ENCODE results near the gene CAMK1G.

The CAMK1G gene

DNA sequence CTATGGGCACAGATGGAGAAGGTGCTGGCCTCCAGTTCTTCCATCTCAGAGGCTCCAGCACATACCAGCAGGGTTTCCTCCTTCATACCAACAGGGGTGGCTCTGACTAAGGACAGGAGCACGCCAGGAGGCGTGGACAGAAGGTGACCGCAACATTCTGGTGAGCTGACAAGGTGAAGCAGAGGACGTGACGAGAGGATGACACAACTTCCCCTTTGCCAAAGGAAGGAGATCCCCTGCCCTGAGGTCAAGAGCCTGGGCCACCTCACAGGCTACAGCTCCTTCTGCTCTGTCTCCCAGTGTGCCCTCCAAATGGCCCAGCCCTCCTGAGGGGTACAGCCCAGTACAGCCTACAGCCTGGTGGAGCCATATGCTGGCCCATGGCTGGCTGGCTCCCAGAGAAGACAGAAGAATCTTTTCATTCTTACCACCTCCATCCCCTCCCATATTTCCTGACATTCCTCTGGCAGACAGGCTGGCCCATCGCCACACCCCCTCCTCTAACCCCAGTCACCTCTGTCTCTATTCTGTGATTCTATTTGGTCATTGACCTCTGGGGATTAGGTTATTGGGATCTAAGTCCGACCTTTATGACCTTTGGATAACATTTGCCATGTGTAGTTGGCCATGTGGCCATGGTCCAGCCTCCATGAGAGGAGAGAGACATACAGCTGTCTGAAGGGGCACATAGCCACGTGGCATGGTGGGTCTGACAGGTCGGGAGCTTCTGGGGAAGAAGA is 73.8 kb downstream of the CAMK1G start:
- in situ Hi-C loops (cut with MboI; ENCODE audit: low sequenced_read_pairs): no loop called here

DNA sequence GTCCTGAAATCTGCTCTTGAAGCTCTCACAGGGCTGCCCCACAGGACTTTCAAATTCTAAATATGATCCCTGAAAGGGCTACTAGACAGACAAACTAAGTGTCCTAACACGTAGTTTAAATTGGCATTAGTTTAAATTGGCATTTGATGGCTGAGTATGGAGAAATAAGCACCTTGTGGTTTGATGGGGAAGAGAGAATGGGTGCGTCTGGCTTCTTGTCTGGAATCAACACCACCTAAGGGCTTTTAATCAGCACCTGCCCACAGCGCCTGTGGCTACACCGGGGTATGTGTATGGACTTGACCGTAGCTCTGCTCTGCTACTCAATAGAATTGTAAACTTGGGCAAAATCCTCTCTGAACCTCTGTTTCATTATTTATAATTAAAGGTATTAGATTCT is 74.4 kb downstream of the CAMK1G start:
- in situ Hi-C loops (cut with MboI; ENCODE audit: low sequenced_read_pairs): no loop called here

DNA sequence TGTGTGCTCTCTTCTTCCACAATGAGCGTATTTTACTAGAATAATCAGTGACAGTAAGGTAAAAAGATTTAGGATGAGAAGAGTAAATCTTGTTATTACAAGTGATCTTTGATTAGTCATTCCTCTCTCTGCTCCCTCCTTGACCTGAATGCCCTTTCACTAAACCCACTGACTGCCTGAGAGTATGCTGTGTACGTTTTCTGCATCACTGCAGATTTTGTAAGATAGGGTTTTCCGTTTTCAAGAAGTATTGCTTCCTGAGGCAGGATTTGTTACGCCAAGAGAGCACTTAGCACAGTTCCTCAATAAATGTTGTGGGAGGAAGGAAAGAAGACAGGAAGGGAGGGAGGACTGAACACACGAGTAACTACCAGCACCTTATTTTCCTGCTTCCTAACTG is 76.4 kb downstream of the CAMK1G start:
- in situ Hi-C loops (cut with MboI; ENCODE audit: low sequenced_read_pairs): no loop called here

DNA sequence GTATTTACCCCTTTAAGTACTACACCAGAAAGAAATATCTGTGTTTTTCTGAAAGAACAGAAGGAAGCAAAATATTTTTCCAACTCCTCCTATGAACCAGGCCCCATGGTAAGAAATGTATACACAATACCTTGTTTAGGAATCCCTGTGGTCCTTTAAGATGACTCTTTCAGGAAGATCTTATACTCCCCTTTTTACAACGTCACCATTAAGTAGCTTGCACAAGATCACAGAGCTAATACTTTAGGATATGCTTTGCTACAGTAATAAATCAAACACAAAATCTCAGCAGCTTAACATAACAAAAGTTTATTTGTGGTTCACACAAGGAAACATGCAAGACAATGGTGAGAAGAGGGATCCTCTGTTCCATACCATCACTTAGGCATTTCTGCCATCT is 77.6 kb downstream of the CAMK1G start:
- in situ Hi-C loops (cut with MboI; ENCODE audit: low sequenced_read_pairs): no loop called here

DNA sequence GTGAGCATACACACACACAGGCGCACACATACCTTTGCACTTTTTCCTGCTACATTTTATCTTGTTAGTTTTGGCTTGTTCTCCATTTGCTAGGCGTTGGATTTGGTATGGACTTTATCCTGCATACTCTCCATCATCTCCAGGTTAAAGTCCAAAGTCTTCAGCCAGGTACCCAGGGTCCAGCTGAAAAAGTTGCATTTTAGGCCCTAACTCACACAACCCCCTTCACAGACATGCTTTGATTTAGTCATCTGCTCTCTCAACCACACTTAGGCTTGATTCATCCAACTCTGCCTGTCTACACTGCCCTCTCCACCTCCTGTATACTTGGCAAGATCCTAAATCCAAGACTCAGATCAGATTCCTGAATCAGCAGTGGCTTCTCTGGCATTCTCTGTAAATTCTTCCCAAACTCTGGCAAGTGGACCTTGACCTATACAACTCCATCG is 79.4 kb downstream of the CAMK1G start:
- in situ Hi-C loops (cut with MboI; ENCODE audit: low sequenced_read_pairs): no loop called here

All from HL-60/S4 treated with retinoic acid at 250 ng/mL for 4 days and 3 days (cell line).